H1 (cell line): ENCODE data around the gene RAPGEF5. TPM values are rescaled to one million over a fixed set of nuclear protein-coding genes. Genes with fewer than 3 reads are reported as not detected.
A peak's percentile ranks its signal among the peaks of the same experiment; 100 is the strongest.

Source experiments
- CTCF ChIA-PET: fragments of 300-600 bp; sonication (Branson Sonifier 250); formaldehyde crosslinking; loops from one replicate; lab custom pipeline; 2021; ENCODE audit not compliant: partially characterized antibody; lab: Charles Lee
- POLR2A ChIA-PET: fragments of 300-600 bp; sonication (Branson Sonifier 250); formaldehyde crosslinking; loops from one replicate; lab custom pipeline; 2021; ENCODE audit warnings: inconsistent platforms; ENCODE audit not compliant: partially characterized antibody; lab: Charles Lee
- DNase-seq, 2 experiments: peaks; one replicate each; pipeline versions ENCODE4 v3.0.0 to v3.0.0-alpha.2; 2010 to 2022; ENCODE audit warnings: low spot score in 2 of 2, low read depth in 1 of 2, mixed read lengths in 1 of 2
- FAIRE-seq: peaks from 2 replicates; lab custom pipeline; 2011; peaks lifted over from hg19 to GRCh38; lab: Jason Lieb, UNC
- H2AFZ ChIP-seq: 2 replicates; pipeline ENCODE4 v1.8.1; 2012; ENCODE audit warnings: low read length, inconsistent platforms
- H2AK5ac ChIP-seq: 2 replicates; pipeline ENCODE4 v1.6.1; 2013; ENCODE audit warnings: low read depth, low read length
- H2BK120ac ChIP-seq: replicated peaks from 2 replicates; pipeline ENCODE3; 2013; ENCODE audit warnings: low read depth, low read length, inconsistent platforms
- H2BK12ac ChIP-seq: 2 replicates; pipeline ENCODE4 v1.6.1; 2013; ENCODE audit warnings: low read depth, low read length
- H2BK15ac ChIP-seq: 2 replicates; pipeline ENCODE4 v1.6.1; 2013; ENCODE audit warnings: low read length
- H2BK20ac ChIP-seq: 2 replicates; pipeline ENCODE4 v1.6.1; 2013; ENCODE audit warnings: low read length
- H2BK5ac ChIP-seq: 2 replicates; pipeline ENCODE4 v1.6.1; 2013; ENCODE audit warnings: low read depth, low read length
- H3K14ac ChIP-seq: 2 replicates; pipeline ENCODE4 v1.6.1; 2013; ENCODE audit warnings: inconsistent platforms; ENCODE audit not compliant: insufficient read length
- H3K18ac ChIP-seq: 2 replicates; pipeline ENCODE4 v1.6.1; 2013; ENCODE audit warnings: low read length; ENCODE audit errors: extremely low read depth
- H3K23ac ChIP-seq: 2 replicates; pipeline ENCODE4 v1.6.1; 2013; ENCODE audit warnings: inconsistent platforms; ENCODE audit not compliant: insufficient read length
- H3K23me2 ChIP-seq: 2 replicates; pipeline ENCODE4 v1.6.1; 2013; ENCODE audit warnings: low read depth, low read length
- H3K27ac ChIP-seq: 2 replicates; pipeline ENCODE4 v1.6.1; 2011; ENCODE audit warnings: low read depth, low read length, inconsistent platforms
- H3K27me3 ChIP-seq, 4 experiments: replicated peaks in 1 of 4; 1 replicate in 1 of 4; 2 replicates in 3 of 4; pipeline versions ENCODE4 v1.6.1 to v1.8.1; 2011 to 2013; ENCODE audit warnings: low read length in 3 of 4, mild to moderate bottlenecking in 3 of 4, inconsistent platforms in 2 of 4, mixed read lengths in 2 of 4, moderate library complexity in 1 of 4; ENCODE audit not compliant: control insufficient read depth in 3 of 4, insufficient read depth in 3 of 4; ENCODE audit errors: extremely low read depth in 1 of 4
- H3K36me3 ChIP-seq, 4 experiments: 2 replicates each; pipeline versions ENCODE4 v1.6.1 to v1.8.1; 2011 to 2013; ENCODE audit warnings: mild to moderate bottlenecking in 4 of 4, low read length in 3 of 4, moderate library complexity in 2 of 4, control low read depth in 1 of 4, inconsistent platforms in 1 of 4; ENCODE audit not compliant: insufficient read depth in 4 of 4, control insufficient read depth in 2 of 4
- H3K4ac ChIP-seq: replicated peaks from 2 replicates; pipeline ENCODE3; 2013; ENCODE audit warnings: low read length, low read depth, mixed read lengths, inconsistent platforms; ENCODE audit not compliant: insufficient read length
- H3K4me1 ChIP-seq, 4 experiments: replicated peaks in 1 of 4; 1 replicate in 1 of 4; 2 replicates in 3 of 4; pipeline versions ENCODE4 v1.6.1 to v1.8.1; 2011 to 2013; ENCODE audit warnings: low read length in 3 of 4, inconsistent platforms in 2 of 4, mixed read lengths in 1 of 4; ENCODE audit not compliant: insufficient read depth in 4 of 4, control insufficient read depth in 3 of 4
- H3K4me2 ChIP-seq, 2 experiments: 2 replicates each; pipeline versions ENCODE4 v1.6.1 to v1.8.1; 2011 to 2013; ENCODE audit warnings: low read depth in 2 of 2, low read length in 2 of 2, control low read depth in 1 of 2, inconsistent platforms in 1 of 2, mild to moderate bottlenecking in 1 of 2; ENCODE audit not compliant: insufficient read depth in 1 of 2
- H3K4me3 ChIP-seq, 4 experiments: fragments of 200-600, 300-600 bp in 1 of 4; sonication (generic), shearing (Covaris generic), sonication (Bioruptor Twin) in 1 of 4; 2 replicates each; pipeline versions ENCODE4 v1.5.1 to v1.8.1; 2011 to 2016; ENCODE audit warnings: low read length in 4 of 4, low read depth in 3 of 4, control low read depth in 2 of 4, inconsistent platforms in 2 of 4, mild to moderate bottlenecking in 2 of 4, mixed read lengths in 1 of 4, moderate library complexity in 1 of 4; ENCODE audit not compliant: insufficient read depth in 2 of 4; ENCODE audit errors: extremely low read depth in 1 of 4
- H3K56ac ChIP-seq: replicated peaks from 2 replicates; pipeline ENCODE3; 2013; ENCODE audit warnings: low read depth, mild to moderate bottlenecking, mixed read lengths, low read length, inconsistent platforms; ENCODE audit not compliant: insufficient read length
- H3K79me1 ChIP-seq: 2 replicates; pipeline ENCODE4 v1.6.1; 2013; ENCODE audit warnings: low read depth, low read length, control low read depth
- H3K79me2 ChIP-seq, 2 experiments: 2 replicates each; pipeline versions ENCODE4 v1.6.1 to v1.8.1; 2012 to 2013; ENCODE audit warnings: low read length in 2 of 2, mild to moderate bottlenecking in 2 of 2, inconsistent platforms in 1 of 2; ENCODE audit not compliant: insufficient read depth in 2 of 2, control insufficient read depth in 1 of 2
- H3K9ac ChIP-seq, 4 experiments: replicated peaks in 1 of 4; 1 replicate in 1 of 4; 2 replicates in 3 of 4; pipeline versions ENCODE4 v1.6.1 to v1.8.1; 2011 to 2013; ENCODE audit warnings: low read depth in 3 of 4, low read length in 3 of 4, control low read depth in 2 of 4, mild to moderate bottlenecking in 2 of 4, moderate library complexity in 2 of 4, inconsistent platforms in 1 of 4; ENCODE audit errors: extremely low read depth in 1 of 4
- H3K9me3 ChIP-seq, 2 experiments: 2 replicates each; pipeline versions ENCODE4 v1.6.1 to v1.8.1; 2012 to 2013; ENCODE audit warnings: mild to moderate bottlenecking in 2 of 2, moderate library complexity in 2 of 2, control low read depth in 1 of 2, inconsistent platforms in 1 of 2, low read depth in 1 of 2, low read length in 1 of 2, mixed read lengths in 1 of 2; ENCODE audit not compliant: insufficient read depth in 2 of 2
- H4K20me1 ChIP-seq, 2 experiments: replicated peaks in 1 of 2; 2 replicates each; pipeline versions ENCODE3 to v1.8.1; 2011 to 2013; ENCODE audit warnings: inconsistent platforms in 2 of 2, low read length in 2 of 2, mild to moderate bottlenecking in 1 of 2; ENCODE audit not compliant: insufficient read depth in 2 of 2, control insufficient read depth in 1 of 2
- H4K5ac ChIP-seq: 2 replicates; pipeline ENCODE4 v1.6.1; 2013; ENCODE audit warnings: low read length, low read depth, mixed read lengths, inconsistent platforms; ENCODE audit not compliant: insufficient read length
- H4K8ac ChIP-seq: 2 replicates; pipeline ENCODE4 v1.8.0; 2013; ENCODE audit warnings: mild to moderate bottlenecking, moderate library complexity, low read length, inconsistent platforms; ENCODE audit not compliant: insufficient read depth; ENCODE audit errors: extremely low read depth
- H4K91ac ChIP-seq: replicated peaks from 2 replicates; pipeline ENCODE3; 2013; ENCODE audit warnings: low read length, mixed read lengths, inconsistent platforms; ENCODE audit not compliant: insufficient read length
- BACH1 ChIP-seq: IDR thresholded peaks from 2 replicates; pipeline ENCODE4 v1.6.1; 2012; ENCODE audit warnings: low read length, improper control_type of control experiment
- CBX8 ChIP-seq: fragments of 300-800, 300-1000 bp; sonication (generic); IDR thresholded peaks from 2 replicates; pipeline ENCODE4 v1.7.1; 2016; ENCODE audit warnings: low read depth, low read length, borderline replicate concordance
- EP300 ChIP-seq, 2 experiments: IDR thresholded peaks; 1 replicate in 1 of 2; 2 replicates in 1 of 2; pipeline ENCODE4 v1.6.1; 2011 to 2012; ENCODE audit warnings: low read depth in 2 of 2, low read length in 2 of 2, mild to moderate bottlenecking in 2 of 2, borderline replicate concordance in 1 of 2, inconsistent platforms in 1 of 2, moderate library complexity in 1 of 2
- HDAC6 ChIP-seq: IDR thresholded peaks from one replicate; pipeline ENCODE4 v1.7.1; 2012; ENCODE audit warnings: low read depth, mild to moderate bottlenecking, inconsistent platforms, low read length, moderate library complexity
- KDM4A ChIP-seq: IDR thresholded peaks from one replicate; pipeline ENCODE4 v1.7.1; 2012; ENCODE audit warnings: low read depth, mild to moderate bottlenecking, moderate library complexity, low read length, inconsistent platforms; ENCODE audit not compliant: severe bottlenecking
- NRF1 ChIP-seq: IDR thresholded peaks from 2 replicates; pipeline ENCODE4 v1.6.1; 2011; ENCODE audit warnings: mild to moderate bottlenecking, low read depth, low read length, improper control_type of control experiment
- RAD21 ChIP-seq, 2 experiments: IDR thresholded peaks in 1 of 2; conservative IDR thresholded peaks in 1 of 2; 2 replicates each; pipeline ENCODE4 v1.6.1; 2011; ENCODE audit warnings: low read depth in 2 of 2, low read length in 2 of 2, improper control_type of control experiment in 1 of 2, inconsistent platforms in 1 of 2, mild to moderate bottlenecking in 1 of 2, moderate library complexity in 1 of 2
- SAP30 ChIP-seq: fragments of 300-600 bp; sonication (generic); IDR thresholded peaks from 2 replicates; pipeline ENCODE4 v1.7.1; 2012; ENCODE audit warnings: low read length, moderate library complexity, mild to moderate bottlenecking, inconsistent platforms; ENCODE audit not compliant: insufficient read depth, insufficient replicate concordance
- SP1 ChIP-seq: IDR thresholded peaks from 2 replicates; pipeline ENCODE4 v1.6.1; 2011; ENCODE audit warnings: low read depth, low read length
- TAF1 ChIP-seq: IDR thresholded peaks from 2 replicates; pipeline ENCODE4 v1.6.1; 2011; ENCODE audit warnings: mild to moderate bottlenecking, low read depth, low read length
- TBP ChIP-seq: IDR thresholded peaks from 2 replicates; pipeline ENCODE4 v1.6.1; 2011; ENCODE audit warnings: low read depth, low read length, improper control_type of control experiment
- TCF12 ChIP-seq: IDR thresholded peaks from 2 replicates; pipeline ENCODE4 v1.6.1; 2011; ENCODE audit warnings: low read depth, mild to moderate bottlenecking, low read length
- WGBS, 2 experiments: shearing (Covaris generic) in 1 of 2; methylation state at CpG; one replicate each; pipeline versions ENCODE4 v1.1.6 to v1.1.7; 2013 to 2015; ENCODE audit warnings: low lambda C conversion rate in 2 of 2, mixed read lengths in 2 of 2, inconsistent platforms in 1 of 2, low coverage in 1 of 2, missing lambda C conversion rate in 1 of 2; ENCODE audit not compliant: insufficient replicate concordance in 2 of 2, insufficient coverage in 1 of 2, insufficient read length in 1 of 2; ENCODE audit errors: extremely low coverage in 1 of 2, missing lambda C conversion rate in 1 of 2; 5-methylcytosine and 5-hydroxymethylcytosine counted together
- polyA plus RNA-seq, 7 experiments: library from polyadenylated mRNA; depleted of rRNA in 3 of 7; stranded (reverse) in 5 of 7; unstranded in 2 of 7; fragments of >200 nt in 5 of 7; fragments of 200-250 nt in 2 of 7; gene quantifications; 1 replicate in 5 of 7; 2 replicates in 1 of 7; 4 replicates in 1 of 7; pipeline versions ENCODE4 v1.2.1 to v1.2.3, GENCODE V29; 2011 to 2013; ENCODE audit warnings: missing spikeins in 2 of 7, mixed read lengths in 2 of 7
- total RNA-seq: library from RNA; stranded (reverse); fragmentation: NEBNext Ultra II Directional; extraction: Animal tissue kit (Norgen Biotek cat#: 25700); gene quantifications from 2 replicates; pipeline ENCODE4 v1.2.1, GENCODE V29; 2021

The RAPGEF5 gene
- total and polyA plus RNA-seq, 2 of the 8 experiments (the other 6 are each of a cell fraction or from before 2014, with no cell fraction given), result 4.4 to 22.9 TPM

DNA sequence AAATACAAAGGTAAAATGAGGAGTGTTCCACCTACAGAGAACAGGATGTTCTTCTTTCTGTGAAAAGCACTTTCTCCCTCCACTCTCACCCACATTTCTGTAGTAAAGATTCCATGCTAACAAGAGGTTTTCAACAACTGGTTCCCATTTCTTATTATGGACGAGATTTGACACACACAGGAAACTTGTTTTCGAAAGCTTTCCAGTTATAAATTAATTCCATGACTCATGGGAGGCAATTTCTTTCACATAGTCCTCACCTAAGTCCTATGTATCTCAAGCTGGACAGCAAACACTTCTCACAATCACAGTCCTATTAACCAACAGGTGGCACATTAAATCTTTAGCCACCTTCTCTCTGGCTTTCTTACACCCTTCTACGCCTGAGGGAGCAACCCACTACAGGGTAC is 24.5 kb downstream of the RAPGEF5 start:
- Histone ChIP-seq H3K36me3 (no peaks in the 10 kb centered on the region), H4K5ac (peak overlapping the region; percentile 4), H4K91ac (peak overlapping the region; percentile 29), H4K20me1 (no peaks in the 10 kb centered on the region), H3K23ac (no peak overlapping the region), H3K27me3 (no peaks in the 10 kb centered on the region), H2BK5ac (peak overlapping the region; percentile 76; the same call in 1 of the 2 replicates), H2BK120ac (peak overlapping the region; percentile 39), H3K9ac (no peak overlapping the region), H3K4ac (no peak overlapping the region), H3K4me3 (peak overlapping the region in 1 of 4 experiments; percentile 43; a peak in 2 of 8 replicates), H3K9me3 (no peaks in the 10 kb centered on the region), H4K8ac (no peak overlapping the region), H3K79me2 (peaks cover 3 to 68% of the 10 kb centered on the region in 2 experiments; a peak in 3 of 4 replicates), H3K79me1 (no peaks in the 10 kb centered on the region), H3K14ac (no peak overlapping the region), H3K4me1 (peaks cover 2 to 37% (median 28%) of the 10 kb centered on the region in 4 experiments), H3K23me2 (no peaks in the 10 kb centered on the region), H2AFZ (no peak overlapping the region), H3K56ac (no peak overlapping the region), H2BK12ac (no peak overlapping the region), H2BK15ac (no peak overlapping the region), H3K18ac (peak overlapping the region; percentile 84; the same call in 1 of the 2 replicates), H3K27ac (no peak overlapping the region), H2AK5ac (peak overlapping the region; percentile 76; the same call in 1 of the 2 replicates), H2BK20ac (peak overlapping the region; percentile 53; the same call in 1 of the 2 replicates), H3K4me2 (peak overlapping the region; percentile 45 to 67)
- WGBS, 2 experiments, result 11% methylated on average over 3 of the region's 3 CpGs; no CpG with 5 or more reads in 1 of the 2 experiments
- ChIA-PET CTCF (interaction anchor here (0.6 to 3.1 kb wide), 9 partner anchors 9 to 222 kb away, joined by 3 to 9 read pairs (median 4); no protein-coding TSS in a partner anchor), POLR2A (interaction anchor here (0.9 kb wide), 1 partner anchor 24 kb away, joined by 3 read pairs; no protein-coding TSS in a partner anchor)
- DNase-seq (no peak), FAIRE-seq (no peak)
- TF ChIP-seq SP1 (no peak), BACH1 (no peak), SAP30 (no peak), TAF1 (no peak), KDM4A (no peak), HDAC6 (no peak), RAD21 (IDR thresholded peaks at IDR 0.05 in 1 of 2, conservative IDR thresholded peaks at IDR 0.05 in 1 of 2; ENCODE audit: low read depth in 2 of 2, low read length in 2 of 2) (no peak), TCF12 (no peak), NRF1 (no peak), EP300 (IDR thresholded peaks at IDR 0.05; ENCODE audit: borderline replicate concordance in 1 of 2, low read depth in 2 of 2, low read length in 2 of 2) (no peak), TBP (no peak), CBX8 (no peak)
